HT1080 (cell line): ENCODE data around the gene IFT122. TPM values are rescaled to one million over a fixed set of nuclear protein-coding genes. Genes with fewer than 3 reads are reported as not detected.
"Not testable (repeated sequence)": the region's sequence is repeated elsewhere in the genome, so short reads cannot be mapped to it uniquely, and the experiment has no call there.

Experiments
- DNase-seq: peaks from one replicate; pipeline ENCODE4 v3.0.0-alpha.2; 2015; ENCODE audit warnings: low read depth
- total RNA-seq: library from RNA; depleted of rRNA; stranded (reverse); fragments of >200 nt; shearing (Covaris generic); gene quantifications from 2 replicates; pipeline ENCODE4 v1.2.3, GENCODE V29; 2014

The IFT122 gene
- total RNA-seq, 1 experiment from 2014 or later, result 14.6 TPM

DNA sequence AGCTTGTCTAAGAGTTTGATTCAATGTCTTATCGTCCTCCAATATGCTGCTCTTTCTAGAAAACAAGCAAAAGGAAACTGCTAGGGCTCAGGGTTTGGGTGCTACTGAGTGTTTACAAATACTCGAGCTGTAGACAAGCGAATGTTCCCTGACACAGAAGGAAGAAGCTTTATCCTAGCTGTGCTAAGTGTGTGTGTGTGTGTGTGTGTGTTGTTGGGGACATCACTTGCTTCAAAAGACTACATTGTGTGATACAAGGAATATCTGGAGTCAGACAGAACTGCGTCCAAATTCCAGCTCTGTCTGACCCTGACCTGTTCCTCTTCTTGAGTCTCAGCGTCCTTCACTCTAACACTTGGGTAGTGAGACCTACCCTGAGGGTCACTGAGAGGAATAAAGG lies 54.5 kb downstream of the IFT122 start:
- not testable (repeated sequence) for DNase-seq

DNA sequence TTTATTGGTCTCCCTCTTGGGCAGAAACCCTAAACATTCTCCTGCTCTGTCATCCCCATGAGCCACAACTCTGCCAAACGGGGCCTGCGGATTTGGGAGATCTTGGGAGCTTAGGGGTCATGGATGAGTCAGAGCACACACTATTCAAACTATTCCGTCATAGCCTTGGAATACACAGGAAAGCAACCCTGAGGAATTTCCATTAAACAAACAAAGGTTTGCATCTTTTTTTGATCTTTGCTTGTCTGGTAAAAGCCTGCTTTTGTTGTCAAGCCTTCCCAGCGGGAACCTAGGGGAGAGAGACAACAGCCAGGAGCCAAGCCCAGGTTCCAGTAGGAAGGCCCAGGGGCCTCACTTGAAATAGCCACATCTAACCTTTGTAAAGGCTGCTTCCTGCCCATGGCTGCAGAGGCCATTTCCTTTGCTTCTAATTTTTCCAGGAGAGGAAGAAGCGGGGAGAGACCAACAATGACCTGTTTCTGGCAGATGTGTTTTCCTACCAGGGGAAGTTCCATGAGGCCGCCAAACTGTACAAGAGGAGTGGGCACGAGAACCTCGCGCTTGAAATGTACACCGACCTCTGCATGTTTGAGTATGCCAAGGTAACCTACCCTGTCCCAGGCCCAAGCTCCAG lies 55.1 kb downstream of the IFT122 start:
- peak; percentile 88 for DNase-seq

DNA sequence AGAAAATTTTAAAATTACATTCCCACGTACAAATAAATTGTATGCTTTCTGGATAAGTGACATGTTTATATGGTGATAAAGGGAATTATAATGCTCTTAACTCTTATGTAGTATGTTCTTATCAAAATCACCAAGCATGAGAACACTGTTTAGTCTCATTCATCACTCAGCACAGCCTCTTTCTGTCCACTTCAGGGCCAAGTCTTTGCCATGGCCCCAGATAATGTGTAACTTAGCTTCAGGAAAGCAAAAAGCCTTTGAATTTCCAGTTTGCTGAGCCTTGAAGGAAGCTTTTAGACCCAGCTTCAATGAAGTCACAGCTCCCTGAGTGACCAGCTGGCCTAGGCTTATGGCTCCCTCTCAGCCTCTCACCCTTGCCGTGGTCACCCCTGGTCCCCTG lies 57.9 kb downstream of the IFT122 start:
- DNase-seq, result not testable (repeated sequence)

DNA sequence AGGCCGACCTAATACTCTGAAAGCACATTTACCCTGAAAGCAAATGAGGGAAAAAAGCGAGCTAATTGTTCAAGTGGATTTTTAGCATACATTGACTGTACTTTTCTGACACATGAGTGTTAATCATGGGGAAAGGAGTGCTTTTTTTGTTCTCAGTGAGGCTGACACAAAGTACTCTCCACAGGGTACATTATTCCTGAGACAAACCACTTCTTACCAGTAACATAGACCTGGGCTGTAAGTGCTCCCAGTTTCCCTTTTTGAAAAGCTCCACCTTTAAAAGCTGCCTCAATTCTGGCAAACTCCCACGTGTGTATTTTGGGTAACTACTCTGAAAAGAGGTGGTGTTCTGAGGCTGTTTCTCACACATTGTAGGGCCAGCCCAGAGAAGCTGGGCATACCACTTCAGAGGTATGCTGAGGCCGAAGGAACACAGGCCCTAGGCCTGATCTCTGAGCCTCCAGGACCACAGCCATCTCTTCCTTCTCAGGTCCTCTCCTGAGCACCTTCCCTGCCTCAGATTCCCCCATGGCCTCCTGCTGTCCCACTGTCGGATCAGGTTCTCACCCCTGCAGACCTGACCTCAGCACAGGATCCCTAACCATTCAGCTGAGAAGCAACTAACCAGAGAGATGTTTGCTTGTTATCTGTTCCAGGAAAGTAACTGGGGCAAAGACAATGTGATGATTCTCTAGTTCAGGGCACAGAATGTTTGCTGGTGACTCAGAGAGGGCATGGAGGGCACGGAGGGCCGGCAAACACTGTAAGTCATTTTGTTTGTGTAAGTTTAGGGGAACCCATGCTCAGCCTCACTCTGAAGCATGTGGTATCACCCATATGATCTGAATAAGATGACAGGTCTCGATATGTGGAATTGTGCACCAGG lies 58.8 kb downstream of the IFT122 start:
- DNase-seq, result not testable (repeated sequence)

DNA sequence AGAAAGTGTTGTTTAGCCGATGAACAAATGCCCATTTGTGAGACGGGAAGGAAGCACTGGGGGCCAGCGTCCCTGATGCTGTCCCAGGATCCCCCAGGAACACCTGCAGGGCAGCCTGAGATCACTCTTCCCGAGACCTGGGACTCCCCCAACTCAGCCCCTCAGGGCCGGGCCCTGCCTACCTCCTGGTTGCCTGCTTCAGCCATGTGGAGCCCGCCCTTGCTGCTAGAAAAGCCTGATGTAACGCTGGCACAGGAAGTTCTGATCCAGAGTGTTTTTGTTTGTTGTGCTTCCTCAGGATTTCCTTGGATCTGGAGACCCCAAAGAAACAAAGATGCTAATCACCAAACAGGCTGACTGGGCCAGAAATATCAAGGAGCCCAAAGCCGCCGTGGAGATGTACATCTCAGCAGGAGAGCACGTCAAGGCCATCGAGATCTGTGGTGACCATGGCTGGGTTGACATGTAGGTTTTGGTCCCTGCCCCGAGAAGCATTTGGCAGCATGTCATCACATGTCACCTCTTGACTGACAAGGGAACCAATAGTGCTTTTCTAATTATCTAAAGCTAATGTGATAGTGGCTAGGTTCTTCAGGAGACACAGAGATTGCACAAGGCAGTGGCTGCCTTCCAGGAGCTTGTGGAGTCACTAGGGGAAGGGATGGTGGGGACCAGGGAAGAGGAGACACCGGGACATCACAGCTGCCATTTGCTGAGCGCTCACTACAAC lies 59.7 kb downstream of the IFT122 start:
- not testable (repeated sequence) for DNase-seq

DNA sequence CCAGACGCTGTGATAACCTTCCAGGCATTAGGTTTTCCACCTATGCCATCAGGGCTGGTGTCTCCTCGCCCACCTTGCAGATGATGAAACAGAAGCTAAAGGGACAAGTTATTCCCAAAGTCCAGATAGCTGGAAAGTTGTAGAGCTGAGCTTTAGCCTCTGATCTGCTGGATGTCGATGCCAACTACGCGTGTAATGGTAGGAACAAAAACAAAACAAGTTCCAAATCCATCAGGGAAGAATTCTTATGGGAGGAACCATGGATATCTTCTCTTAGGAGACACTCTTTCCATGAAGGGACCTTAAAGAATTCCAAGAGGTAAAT lies 60.3 kb downstream of the IFT122 start:
- no peak for DNase-seq

DNA sequence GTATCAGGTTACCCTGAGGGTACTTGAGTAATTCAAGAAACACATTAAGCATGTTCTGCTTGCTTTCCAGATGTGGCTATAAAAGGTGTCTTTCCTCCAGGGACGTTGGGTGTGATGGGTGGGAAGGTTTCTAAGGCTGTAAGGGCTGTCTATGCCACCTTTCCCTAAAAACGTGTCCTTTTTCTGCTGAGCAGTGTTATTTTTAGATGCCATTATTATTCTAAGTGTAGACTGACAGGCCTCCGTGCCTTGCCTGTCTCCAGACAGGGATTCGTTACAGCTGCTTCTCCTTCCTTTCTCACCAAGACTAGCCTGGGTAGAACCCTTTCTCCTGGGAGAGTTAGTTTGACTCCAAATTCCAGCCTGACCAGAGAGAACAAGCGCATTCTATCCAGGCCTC lies 61.6 kb downstream of the IFT122 start:
- DNase-seq, result no peak

DNA sequence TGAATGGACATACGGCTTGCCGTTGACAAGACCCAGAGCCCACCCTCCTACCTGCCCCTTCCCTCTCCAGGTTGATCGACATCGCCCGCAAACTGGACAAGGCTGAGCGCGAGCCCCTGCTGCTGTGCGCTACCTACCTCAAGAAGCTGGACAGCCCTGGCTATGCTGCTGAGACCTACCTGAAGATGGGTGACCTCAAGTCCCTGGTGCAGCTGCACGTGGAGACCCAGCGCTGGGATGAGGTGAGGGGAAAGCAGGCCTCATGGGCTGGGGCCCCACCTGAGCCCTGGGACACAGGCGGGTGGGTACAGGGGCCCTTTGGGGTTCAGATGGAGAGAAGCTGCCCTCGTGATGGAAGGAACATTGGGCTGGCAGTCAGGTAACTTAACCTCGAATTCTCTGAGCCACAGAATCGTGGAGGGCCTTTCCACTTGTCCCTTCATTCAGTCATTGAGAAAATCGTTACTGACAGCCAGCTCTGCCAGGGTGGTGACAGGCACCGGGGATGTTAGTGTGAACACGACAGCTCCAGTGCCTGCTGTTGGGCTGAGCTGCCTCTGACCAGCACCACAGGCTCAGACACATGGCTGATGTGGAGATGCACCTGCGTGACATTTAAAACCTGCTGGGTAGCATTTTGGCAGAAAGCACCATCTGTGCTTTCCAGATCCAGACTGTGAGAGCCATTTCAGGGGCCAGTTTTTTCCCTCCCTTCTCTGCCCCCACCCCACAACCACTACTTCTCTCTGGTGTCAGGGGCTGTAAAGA lies 62.8 kb downstream of the IFT122 start:
- no peak for DNase-seq

DNA sequence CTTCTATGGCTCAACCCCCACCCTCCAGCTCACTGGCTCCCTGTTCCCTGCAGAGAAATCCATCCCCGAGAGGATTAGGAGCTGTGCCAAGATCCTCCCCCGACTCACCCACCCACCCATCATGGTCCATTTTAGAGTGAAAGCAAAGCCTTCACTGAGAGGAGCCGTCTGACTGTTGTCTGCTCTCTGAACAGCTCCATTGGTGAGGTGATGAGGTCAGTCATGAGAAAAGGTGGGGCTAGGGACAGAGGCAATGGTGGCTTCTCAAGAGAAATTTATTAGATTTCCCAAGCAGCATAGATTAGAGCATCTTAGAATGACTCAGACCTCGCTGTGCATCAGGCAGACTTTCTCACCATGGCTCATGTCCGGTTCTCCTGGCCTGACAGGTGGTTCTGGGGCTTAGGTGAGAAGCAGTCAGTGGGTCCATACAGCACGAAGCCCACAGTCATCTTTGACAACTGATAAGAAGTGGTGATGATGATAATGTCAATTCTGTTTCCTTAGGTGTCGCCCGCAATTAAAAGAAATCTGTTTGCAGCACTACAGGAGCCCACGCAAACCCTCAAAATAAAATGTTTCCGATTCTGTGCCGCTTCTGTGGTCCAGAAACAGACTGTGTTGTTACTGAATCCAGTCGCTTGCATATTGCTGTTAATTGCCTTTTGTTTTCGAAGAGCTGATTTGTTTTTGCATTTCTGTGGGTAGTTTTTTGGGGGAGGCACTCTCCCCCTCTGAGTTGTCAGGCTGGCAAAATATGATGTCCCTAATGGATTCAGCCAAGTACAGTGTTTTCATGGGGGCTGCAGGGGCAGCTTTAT lies 63.7 kb downstream of the IFT122 start:
- DNase-seq, result peak; percentile 76

DNA sequence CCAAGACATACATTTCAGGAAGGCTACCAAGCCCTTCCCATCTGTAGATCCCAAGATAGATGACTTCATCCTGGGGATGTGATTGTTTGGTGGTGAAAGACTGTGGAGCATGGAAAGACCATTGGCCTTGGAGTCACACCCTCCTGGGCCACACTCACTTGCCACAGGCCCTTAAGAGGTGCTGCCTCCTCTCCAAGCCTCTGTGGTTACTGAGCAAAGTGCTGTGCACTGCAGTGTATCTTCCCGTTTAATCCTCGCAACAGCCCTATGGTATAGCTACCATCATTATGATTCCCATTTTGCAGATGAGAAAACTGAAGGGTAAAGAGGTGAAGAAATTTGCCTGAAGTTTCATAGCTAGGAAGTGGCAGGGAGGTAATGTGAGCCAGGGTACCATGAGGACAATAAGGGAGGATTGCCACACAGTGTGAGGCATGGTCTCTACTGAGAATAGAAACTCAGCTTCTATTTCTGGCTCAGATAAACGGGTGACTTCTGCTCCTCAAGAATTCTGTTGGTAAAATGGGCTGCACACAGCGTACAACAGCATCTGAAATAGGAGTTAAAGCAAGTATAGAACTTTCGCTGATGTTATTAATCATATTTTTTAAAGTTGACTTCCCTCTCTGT lies 64.6 kb downstream of the IFT122 start:
- DNase-seq, result peak; percentile 22

DNA sequence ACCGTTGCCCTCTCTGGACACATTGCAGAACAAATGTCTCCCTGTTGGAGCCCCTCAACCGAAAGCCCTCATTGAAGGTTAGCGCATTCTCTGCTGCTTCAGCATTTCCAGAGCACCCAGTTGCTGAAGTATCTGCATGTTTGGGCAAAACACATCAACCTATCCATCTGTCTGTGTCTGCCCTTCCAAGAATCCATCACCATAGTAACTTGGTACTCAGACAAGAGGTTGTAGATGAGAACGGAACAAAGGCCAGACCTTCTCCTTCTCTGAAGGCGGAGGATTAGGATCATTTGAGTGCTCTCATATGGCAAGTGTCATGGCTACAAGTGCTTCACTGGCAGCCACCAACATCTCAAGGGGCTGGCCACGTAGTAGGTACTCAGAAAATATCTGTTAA lies 65.3 kb downstream of the IFT122 start:
- DNase-seq, result no peak

DNA sequence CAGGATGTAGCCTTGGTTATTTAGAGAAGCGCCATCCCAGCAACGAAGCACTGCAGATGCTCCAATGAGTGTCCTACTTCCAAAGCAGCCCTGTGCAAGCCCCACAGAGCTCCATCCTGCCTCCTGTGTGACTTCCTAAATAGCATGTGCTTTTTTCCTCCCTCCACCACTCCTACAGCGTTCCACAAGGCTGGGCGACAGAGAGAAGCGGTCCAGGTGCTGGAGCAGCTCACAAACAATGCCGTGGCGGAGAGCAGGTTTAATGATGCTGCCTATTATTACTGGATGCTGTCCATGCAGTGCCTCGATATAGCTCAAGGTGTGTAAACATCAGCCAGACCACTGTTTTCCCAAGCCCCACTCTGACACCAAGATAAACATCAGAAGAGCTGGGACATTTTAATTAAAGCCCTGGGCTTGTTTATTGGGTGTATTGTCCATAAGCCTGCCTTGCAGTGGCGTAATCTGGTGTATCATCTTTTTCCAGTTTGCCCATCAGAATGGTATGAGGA lies 66.3 kb downstream of the IFT122 start:
- DNase-seq, result no peak

DNA sequence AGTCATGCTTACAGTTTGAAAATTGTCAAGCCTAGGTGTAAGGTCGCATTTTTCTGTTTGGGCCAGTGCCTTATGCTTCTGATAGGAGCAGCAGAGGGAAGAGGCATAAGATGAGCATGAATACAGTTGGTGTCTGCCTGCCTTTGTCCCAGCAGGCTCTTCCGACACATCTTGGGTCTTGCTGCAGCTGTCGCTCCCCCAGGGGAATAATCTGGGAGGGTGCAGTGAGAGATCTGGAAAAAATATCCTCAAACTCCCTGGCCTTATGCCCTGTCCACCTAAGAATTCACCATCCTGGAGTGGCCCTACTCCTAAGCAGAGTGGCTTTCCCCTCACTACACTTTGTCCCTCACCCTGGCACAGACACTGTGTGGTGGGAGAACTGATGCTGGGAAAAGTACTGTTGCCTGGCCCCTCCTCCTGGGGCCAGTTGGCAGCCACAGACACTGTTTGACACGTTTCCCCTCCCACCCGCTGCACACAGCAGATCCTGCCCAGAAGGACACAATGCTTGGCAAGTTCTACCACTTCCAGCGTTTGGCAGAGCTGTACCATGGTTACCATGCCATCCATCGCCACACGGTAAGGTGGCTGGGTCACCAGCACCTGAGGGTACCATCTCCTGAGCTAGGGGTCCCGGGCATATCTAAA lies 67.3 kb downstream of the IFT122 start:
- DNase-seq, result no peak

DNA sequence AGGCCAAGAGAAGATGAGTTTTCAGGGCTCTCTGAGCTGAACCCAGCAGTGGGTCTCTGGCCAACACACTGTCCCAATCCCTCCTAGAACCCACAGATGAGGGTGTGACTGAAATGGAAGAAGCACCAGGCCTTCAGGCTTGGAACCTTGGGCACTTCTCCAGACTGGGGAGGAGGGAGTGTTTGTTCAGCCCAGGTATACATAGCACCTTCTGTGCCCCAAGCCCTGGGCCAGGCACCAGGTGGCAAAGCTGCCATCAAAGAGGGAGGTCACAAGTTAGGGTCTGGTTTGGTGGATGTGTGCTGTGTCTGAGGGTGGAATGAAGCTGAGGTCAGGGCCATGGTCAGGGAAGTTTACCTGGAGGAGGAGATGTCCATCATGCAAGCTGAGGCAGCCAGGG lies 72.6 kb downstream of the IFT122 start:
- no peak for DNase-seq

DNA sequence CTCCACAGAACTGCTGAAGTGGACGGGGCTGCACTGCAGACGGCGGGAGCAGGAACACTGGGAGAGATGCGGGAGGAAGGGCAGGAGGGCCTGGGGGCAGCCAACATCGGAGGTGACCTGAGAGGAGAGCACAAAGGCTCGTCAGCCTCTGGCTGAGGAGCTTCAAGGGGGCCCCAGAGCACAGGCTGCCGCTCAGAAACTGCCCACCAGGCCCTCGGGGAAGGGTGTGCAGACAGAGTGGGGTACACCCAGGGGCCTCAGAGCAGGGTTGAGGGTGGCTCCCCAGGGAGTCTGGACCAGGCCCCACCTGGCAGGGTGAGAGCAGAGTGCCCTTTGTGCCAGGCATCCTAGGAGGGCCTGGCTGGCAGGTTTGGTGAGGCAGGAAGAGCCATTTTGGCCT lies 73.7 kb downstream of the IFT122 start:
- no peak for DNase-seq

DNA sequence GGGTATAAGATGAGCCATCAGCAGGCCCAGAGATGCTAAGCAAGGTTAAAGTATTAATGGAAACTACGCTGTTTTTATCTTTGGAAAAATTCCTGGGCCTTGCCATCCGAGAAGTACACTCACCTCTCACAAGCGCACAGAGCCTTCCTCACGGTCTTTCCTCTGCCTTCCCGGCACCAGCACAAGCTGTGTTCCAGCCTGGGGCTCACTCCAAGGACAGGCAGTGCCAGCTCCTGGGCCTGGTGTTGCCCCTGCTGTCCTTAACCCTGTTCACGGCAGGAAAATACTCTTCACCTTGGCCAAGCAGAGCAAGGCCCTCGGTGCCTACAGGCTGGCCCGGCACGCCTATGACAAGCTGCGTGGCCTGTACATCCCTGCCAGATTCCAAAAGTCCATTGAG lies 74.1 kb downstream of the IFT122 start:
- no peak for DNase-seq

DNA sequence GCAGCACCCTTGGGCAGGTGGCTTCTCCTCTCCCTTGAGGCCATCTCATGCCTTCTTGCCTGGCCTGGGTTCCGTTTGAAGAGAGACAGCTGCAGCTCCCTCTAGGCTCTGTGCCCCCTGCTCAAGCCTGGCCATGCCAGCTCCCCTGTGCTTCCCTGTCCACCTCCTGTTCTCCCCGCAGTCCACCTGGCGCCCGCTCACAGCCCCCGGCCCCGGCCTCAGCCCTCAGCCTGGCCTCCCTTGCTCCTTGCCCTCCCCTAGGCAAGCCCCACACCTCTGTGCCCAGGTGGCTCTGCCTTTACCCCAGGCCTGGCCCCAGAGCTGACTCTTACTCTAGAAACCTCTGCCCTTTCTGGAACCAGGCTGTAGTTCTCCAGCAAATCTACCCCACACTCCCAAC lies 74.5 kb downstream of the IFT122 start:
- DNase-seq, result no peak

DNA sequence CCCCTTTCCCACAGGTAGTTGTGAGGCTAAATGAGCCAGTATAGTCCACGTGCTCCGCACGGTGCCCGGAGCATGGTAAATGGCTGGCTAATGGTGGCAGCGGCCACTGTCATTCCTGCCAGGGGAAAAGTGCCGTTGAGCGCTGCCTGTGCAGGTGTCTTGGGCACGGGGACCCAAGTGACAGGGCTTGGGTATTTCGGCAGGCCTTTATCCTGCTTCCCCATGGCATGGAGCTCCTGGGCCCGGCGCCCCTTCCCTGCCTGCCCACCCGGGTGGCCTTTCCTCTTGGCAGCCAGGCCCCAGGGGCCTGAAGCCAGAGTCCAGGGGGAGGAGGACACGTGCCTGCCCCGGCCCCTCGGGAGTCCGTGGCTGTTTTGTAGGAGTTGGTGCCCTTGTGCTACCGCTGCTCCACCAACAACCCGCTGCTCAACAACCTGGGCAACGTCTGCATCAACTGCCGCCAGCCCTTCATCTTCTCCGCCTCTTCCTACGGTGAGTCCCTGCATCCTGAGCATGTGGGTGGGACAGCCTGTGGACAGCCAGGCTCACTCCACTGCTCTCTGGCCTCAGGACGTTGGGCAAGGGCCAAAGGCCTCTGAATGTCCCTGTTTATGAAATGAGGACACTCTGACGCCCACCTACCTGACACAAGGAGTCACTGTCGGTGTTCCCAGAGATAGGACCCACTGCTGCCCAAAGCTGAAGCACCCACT lies 75.2 kb downstream of the IFT122 start:
- not testable (repeated sequence) for DNase-seq
